Pancreas (tissue), 10 donors: ENCODE data around the gene MACROH2A1. TPM values are rescaled to one million over a fixed set of nuclear protein-coding genes. Genes with fewer than 3 reads are reported as not detected.

Experiments used
- ATAC-seq, 4 donors: fragments of 200-7000 bp; cut with Tn5 transposase; one replicate each; pipeline versions ENCODE4 v1.8.0 to v1.9.1; 2020; ENCODE audit warnings: mild to moderate bottlenecking in 4 of 4, moderate library complexity in 4 of 4
- DNase-seq, 6 donors: peaks; one replicate each; pipeline ENCODE4 v3.0.0-alpha.2; 2020
- FAIRE-seq: peaks from 2 replicates; lab custom pipeline; 2012; peaks lifted over from hg19 to GRCh38; lab: Jason Lieb, UNC
- H3K27ac ChIP-seq, 4 donors: fragments of 200-600 bp; sonication (generic); 1 replicate in 3 of 4; 2 replicates in 1 of 4; pipeline versions ENCODE4 v1.5.0 to v1.8.0; 2020
- H3K27me3 ChIP-seq, 4 donors: fragments of 200-600 bp; one replicate each; pipeline ENCODE4 v1.8.0; 2021
- H3K36me3 ChIP-seq, 3 donors: fragments of 200-600 bp; sonication (generic) in 1 of 3; one replicate each; pipeline versions ENCODE4 v1.5.0 to v1.8.0; 2020 to 2021
- H3K4me1 ChIP-seq, 3 donors: fragments of 200-600 bp; one replicate each; pipeline ENCODE4 v1.8.0; 2021
- H3K4me3 ChIP-seq, 4 donors: fragments of 200-600 bp; sonication (generic) in 2 of 4; one replicate each; pipeline versions ENCODE4 v1.5.0 to v1.8.0; 2020 to 2021
- H3K9me3 ChIP-seq, 4 donors: fragments of 200-600 bp; one replicate each; pipeline ENCODE4 v1.8.0; 2021
- WGBS, 2 donors: extraction: QIAGEN DNeasy Blood & Tissue Kit; methylation state at CpG; one replicate each; pipeline ENCODE4 v1.1.7; 2013; 5-methylcytosine and 5-hydroxymethylcytosine counted together
- intact Hi-C, 3 donors: fragments of 100-400 bp; cut with DNase I; formaldehyde crosslinking; loops; one replicate each; pipeline versions ENCODE4 v1.11.1 to v1.14.2; 2022
- polyA plus RNA-seq, 2 donors: library from polyadenylated mRNA; stranded (reverse); fragments of 200-250 nt; gene quantifications; one replicate each; pipeline ENCODE4 v1.2.3, GENCODE V29; 2013
- total RNA-seq, 6 donors: library from RNA; stranded (reverse); fragmentation: NEBNext Ultra II Directional in 4 of 6; extraction: Animal tissue kit (Norgen Biotek cat#: 25700) in 4 of 6; gene quantifications; one replicate each; pipeline versions ENCODE4 v1.2.1 to v1.2.4, GENCODE V29; 2021 to 2023
- TF ChIP-seq, protein P1 (sequence below), 4 donors: fragments of 200-600 bp; sonication (generic) in 3 of 4; IDR thresholded peaks; one replicate each; pipeline versions ENCODE4 v1.5.0 to v1.8.0; 2021; ENCODE audit warnings: antibody characterized with exemption in 4 of 4
- donor health status: healthy with polysubstance abuse.
- donor health status: DM: no; HTN: no; CAD: no; lungs with moderate emphysema.
- donor health status: DM: no; HTN: no; CAD: no.
- donor health status: control.
- donor health status: control.
- donor health status: Bipolar disorder and iron deficiency.
- donor health status: DM: yes; HTN: yes; CAD: no.
- donor health status: DM: no; HTN: no; CAD: no.
- donor health status: DM: no; HTN: no; CAD: no.
- donor health status: DM: yes; HTN: yes; CAD: no.

Gene MACROH2A1
- total and polyA plus RNA-seq, 8 donors = 25.7 to 72.1 (median 43.7) TPM

DNA sequence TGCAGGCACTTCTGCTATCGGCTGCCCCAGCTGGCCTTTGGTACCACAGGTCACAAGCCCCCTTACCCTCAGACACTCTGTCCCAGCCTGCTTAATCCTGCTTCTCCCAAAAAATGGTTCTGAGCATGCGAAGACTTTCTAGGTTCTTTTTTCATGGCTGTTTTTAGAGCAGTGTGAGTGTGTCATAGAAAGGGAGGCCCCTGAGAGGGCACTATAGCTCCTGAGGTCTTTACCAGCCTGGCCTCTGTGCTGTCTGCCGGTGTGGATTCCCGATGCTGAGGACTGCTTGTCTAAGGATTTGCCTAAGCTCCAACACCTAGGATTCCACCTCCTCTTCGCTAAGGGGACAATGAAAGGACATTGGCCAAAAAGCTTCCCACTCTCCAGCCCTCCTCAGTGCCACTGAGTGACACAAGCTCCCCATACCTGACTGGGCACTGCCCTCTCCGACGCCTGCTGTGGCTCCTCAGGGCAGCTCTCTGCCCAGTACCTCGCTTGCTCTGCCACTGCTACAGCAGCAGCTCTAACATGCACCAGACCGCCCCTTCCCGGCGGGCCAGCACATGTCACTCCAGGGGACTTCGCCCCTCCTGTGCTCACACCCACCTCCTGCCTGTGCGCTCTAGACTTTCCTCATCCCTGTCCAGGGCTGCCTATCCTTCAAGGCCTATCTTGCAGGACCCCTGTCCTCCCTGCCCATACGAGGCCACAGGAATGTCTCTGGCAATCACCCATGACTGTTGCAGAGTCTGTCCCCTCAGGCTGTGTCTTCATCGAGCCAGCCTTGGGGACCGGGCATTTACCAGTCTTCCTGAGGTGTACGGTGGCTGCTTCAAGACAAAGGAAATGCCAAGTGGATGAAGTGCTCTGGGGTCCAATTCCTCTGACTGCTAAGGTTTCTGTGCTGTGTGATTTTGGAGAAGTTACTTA, 21.0 kb downstream of the MACROH2A1 start:
- FAIRE-seq (no peak), DNase-seq (no peak), ATAC-seq (peak in 1 of 4 donors; percentile 13)
- no peak overlapping the region for H3K4me3 ChIP-seq
- intact Hi-C loops = no loop called here
- H3K27ac ChIP-seq = no peak overlapping the region
- TF ChIP-seq, protein P1, sequence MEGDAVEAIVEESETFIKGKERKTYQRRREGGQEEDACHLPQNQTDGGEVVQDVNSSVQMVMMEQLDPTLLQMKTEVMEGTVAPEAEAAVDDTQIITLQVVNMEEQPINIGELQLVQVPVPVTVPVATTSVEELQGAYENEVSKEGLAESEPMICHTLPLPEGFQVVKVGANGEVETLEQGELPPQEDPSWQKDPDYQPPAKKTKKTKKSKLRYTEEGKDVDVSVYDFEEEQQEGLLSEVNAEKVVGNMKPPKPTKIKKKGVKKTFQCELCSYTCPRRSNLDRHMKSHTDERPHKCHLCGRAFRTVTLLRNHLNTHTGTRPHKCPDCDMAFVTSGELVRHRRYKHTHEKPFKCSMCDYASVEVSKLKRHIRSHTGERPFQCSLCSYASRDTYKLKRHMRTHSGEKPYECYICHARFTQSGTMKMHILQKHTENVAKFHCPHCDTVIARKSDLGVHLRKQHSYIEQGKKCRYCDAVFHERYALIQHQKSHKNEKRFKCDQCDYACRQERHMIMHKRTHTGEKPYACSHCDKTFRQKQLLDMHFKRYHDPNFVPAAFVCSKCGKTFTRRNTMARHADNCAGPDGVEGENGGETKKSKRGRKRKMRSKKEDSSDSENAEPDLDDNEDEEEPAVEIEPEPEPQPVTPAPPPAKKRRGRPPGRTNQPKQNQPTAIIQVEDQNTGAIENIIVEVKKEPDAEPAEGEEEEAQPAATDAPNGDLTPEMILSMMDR (IDR thresholded peaks at IDR 0.05) = no peak
- no peaks in the 10 kb centered on the region for H3K9me3 ChIP-seq
- H3K36me3 ChIP-seq = peaks cover 0 to 23% (median 0%) of the 10 kb centered on the region in 3 donors
- H3K27me3 ChIP-seq = no peaks in the 10 kb centered on the region
- 86 to 89% methylated on average over 17 of the region's 17 CpGs for WGBS, 2 donors
- H3K4me1 ChIP-seq = no peaks in the 10 kb centered on the region

DNA sequence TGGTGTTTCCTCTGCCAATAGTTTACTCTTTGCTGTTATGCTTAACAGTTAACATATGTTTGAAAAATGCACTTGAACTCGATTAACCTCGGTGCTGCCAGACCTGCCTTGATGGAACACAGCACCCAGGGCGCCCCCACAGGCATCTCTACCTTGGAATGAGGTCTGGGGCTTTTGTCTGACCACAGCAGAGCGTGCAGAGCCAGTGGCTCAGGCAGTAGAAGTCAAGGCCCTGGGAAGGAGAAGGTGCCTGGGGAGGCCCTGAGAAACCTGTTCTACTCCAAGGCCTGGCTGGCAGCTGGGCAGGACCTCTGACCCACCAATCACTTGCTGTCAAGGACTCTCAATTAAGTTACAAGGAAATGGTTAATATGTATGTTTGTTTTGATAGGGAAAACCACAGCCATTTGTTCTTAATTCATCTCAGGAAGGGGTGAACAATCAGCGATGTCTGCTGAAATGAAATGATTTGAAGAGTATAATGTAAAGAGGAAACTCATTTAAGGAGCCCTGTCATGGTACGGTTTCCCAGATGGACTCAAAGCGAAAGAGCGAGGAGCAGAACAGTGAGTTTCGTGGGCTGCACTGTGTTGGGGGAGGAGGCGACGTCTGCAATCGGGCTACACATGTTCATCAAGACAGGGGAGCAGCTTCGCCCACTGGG, 21.9 kb downstream of the MACROH2A1 start:
- Histone ChIP-seq H3K9me3 (no peaks in the 10 kb centered on the region), H3K27ac (no peak overlapping the region), H3K27me3 (no peaks in the 10 kb centered on the region), H3K4me3 (no peak overlapping the region), H3K36me3 (peaks cover 0 to 23% (median 0%) of the 10 kb centered on the region in 3 donors), H3K4me1 (no peaks in the 10 kb centered on the region)
- TF ChIP-seq, protein P1 (IDR thresholded peaks at IDR 0.05) = no peak
- WGBS, 2 donors = 69 to 76% methylated on average over 13 of the region's 13 CpGs
- DNase-seq (no peak), FAIRE-seq (no peak), ATAC-seq (peak in 3 of 4 donors; percentile 22 to 31 (median 23))
- intact Hi-C loops = no loop called here

DNA sequence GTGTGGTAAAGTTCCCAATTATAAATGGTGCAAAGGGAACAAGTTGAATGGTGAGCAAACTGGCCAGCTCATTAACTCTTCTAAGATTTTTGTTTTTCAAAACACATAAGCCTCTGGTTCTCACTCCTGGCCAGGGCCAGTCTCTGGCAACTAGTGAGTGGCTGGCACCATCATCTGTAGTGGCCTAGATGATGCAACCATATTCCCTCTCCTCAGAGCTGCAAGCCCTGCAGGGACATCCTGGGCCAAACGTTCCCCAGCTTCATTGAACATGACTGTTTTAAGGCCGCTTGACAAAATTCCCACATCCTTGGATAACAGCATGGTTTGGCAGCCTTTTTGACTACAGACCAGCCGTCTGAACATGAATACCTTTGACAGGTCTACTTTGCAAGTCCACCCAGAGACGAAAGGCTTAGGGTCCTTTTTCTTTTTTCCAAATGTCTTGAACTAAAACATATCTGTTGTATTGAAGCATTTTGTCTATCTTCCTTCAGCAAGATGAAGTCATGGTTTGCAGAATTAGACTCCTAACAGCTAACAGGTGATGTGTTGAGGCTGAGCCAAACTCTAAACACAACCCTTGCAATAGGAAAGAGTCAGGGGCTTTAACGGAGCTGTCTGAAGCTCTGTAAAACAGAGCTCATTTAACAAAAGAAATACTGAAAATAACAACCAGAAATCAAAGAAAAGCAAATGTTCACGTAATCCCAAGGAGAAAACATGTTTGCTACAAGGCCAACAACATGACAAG, 23.8 kb downstream of the MACROH2A1 start:
- FAIRE-seq (no peak), ATAC-seq (no peak), DNase-seq (no peak)
- H3K27me3 ChIP-seq = no peaks in the 10 kb centered on the region
- no peak overlapping the region for H3K4me3 ChIP-seq
- no peaks in the 10 kb centered on the region for H3K9me3 ChIP-seq
- intact Hi-C loops = no loop called here
- TF ChIP-seq, protein P1 (IDR thresholded peaks at IDR 0.05) = no peak
- no peaks in the 10 kb centered on the region for H3K4me1 ChIP-seq
- peaks cover 0 to 16% (median 0%) of the 10 kb centered on the region in 3 donors for H3K36me3 ChIP-seq
- no peak overlapping the region for H3K27ac ChIP-seq
- WGBS, 2 donors = 80 to 82% methylated on average over 6 of the region's 6 CpGs

DNA sequence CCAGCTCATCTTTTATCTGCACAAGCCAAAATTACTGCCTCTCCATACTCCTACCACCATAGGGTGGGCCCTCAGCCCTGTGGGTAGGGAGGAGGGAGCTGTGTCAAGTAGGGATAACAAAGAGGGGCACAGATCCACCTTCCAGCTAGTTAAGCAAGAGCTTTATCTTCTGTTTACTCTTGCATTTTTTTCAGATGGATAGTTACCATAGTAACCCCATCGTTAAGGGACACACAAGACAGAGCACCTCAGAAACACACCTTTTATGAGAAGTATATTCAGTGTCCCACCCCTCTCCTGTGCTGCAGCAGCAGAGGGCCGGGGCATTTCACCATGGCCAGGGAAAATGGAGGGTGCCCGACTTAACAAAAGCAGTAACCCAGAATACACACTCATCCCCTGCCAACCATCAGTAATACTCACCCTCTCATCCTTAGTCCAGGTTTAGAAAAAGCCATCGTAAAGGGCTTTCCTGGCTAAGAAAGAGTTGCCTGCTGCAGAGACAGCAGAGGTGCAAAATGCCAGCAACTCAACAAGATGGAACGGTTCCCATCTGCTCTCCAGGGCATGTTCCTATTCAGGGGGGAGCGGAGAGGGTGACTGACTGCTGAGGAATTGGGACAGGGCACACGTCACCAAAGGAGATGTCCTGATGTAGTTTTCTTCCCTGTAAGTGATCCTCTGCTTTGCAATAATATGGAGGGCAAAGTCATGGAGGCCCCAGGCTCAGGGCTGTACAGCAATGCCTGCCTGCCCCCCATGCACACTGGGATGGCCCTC, 25.1 kb downstream of the MACROH2A1 start:
- FAIRE-seq (no peak), ATAC-seq (peak in 1 of 4 donors; percentile 17), DNase-seq (no peak)
- Histone ChIP-seq H3K27ac (no peak overlapping the region), H3K36me3 (peaks cover 0 to 12% (median 3%) of the 10 kb centered on the region in 3 donors), H3K9me3 (no peaks in the 10 kb centered on the region), H3K4me1 (no peaks in the 10 kb centered on the region), H3K27me3 (no peaks in the 10 kb centered on the region), H3K4me3 (no peak overlapping the region)
- intact Hi-C loops = no loop called here
- TF ChIP-seq, protein P1 (IDR thresholded peaks at IDR 0.05) = no peak
- 80 to 81% methylated on average over 7 of the region's 7 CpGs for WGBS, 2 donors
